ENCODE data around the gene PLBD1.

GRCh38 chr12:14612250-14612649, 44.6 kb upstream of the PLBD1 start:
- TF ChIP-seq, protein P1, sequence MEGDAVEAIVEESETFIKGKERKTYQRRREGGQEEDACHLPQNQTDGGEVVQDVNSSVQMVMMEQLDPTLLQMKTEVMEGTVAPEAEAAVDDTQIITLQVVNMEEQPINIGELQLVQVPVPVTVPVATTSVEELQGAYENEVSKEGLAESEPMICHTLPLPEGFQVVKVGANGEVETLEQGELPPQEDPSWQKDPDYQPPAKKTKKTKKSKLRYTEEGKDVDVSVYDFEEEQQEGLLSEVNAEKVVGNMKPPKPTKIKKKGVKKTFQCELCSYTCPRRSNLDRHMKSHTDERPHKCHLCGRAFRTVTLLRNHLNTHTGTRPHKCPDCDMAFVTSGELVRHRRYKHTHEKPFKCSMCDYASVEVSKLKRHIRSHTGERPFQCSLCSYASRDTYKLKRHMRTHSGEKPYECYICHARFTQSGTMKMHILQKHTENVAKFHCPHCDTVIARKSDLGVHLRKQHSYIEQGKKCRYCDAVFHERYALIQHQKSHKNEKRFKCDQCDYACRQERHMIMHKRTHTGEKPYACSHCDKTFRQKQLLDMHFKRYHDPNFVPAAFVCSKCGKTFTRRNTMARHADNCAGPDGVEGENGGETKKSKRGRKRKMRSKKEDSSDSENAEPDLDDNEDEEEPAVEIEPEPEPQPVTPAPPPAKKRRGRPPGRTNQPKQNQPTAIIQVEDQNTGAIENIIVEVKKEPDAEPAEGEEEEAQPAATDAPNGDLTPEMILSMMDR (IDR thresholded peaks at IDR 0.05) = no peak
- no peak for TF ChIP-seq POLR2A (IDR thresholded peaks at IDR 0.05)

Measured in body of pancreas (tissue), 4 donors.